A673 (cell line): ENCODE measurements around the gene NAV2. TPM values are rescaled to one million over a fixed set of nuclear protein-coding genes. Genes with fewer than 3 reads are reported as not detected.

Experiments used
- BruUV-seq: library from RNA; stranded (reverse); fragments of 400-500 nt; replicated peaks from 2 replicates; lab custom pipeline; 2021; lab: Mats Ljungman, UMichigan
- CTCF ChIA-PET: fragments of 300-600 bp; sonication (Branson Sonifier 250); formaldehyde crosslinking; loops from one replicate; lab custom pipeline; 2022; ENCODE audit warnings: antibody characterized with exemption; lab: Charles Lee
- POLR2A ChIA-PET: fragments of 300-600 bp; sonication (Branson Sonifier 250); formaldehyde crosslinking; loops from one replicate; lab custom pipeline; 2022; ENCODE audit warnings: antibody characterized with exemption; ENCODE audit not compliant: low non-redundant PET; lab: Charles Lee
- DNase-seq: peaks from one replicate; pipeline ENCODE4 v3.0.0-alpha.2; 2015; ENCODE audit warnings: low spot score
- H3K27ac ChIP-seq: fragments of 200-600 bp; sonication (generic); 2 replicates; pipeline ENCODE4 v1.5.1; 2016; ENCODE audit warnings: mixed run types, low read depth, mild to moderate bottlenecking, mixed read lengths, antibody characterized with exemption, low read length; ENCODE audit not compliant: poor library complexity, severe bottlenecking
- H3K27me3 ChIP-seq: fragments of 200-600 bp; sonication (generic); replicated peaks from 2 replicates; pipeline ENCODE4 v1.6.1; 2017; ENCODE audit warnings: mixed run types, low read depth, mild to moderate bottlenecking, mixed read lengths, antibody characterized with exemption, low read length; ENCODE audit not compliant: insufficient read depth, poor library complexity
- H3K36me3 ChIP-seq: fragments of 200-600 bp; sonication (generic); 2 replicates; pipeline ENCODE4 v1.6.1; 2016; ENCODE audit warnings: mixed run types, mild to moderate bottlenecking, mixed read lengths, antibody characterized with exemption, low read length; ENCODE audit not compliant: insufficient read depth, poor library complexity, severe bottlenecking
- H3K4me1 ChIP-seq: fragments of 200-600 bp; sonication (generic); 2 replicates; pipeline ENCODE4 v1.6.1; 2017; ENCODE audit warnings: mixed run types, mild to moderate bottlenecking, mixed read lengths, antibody characterized with exemption, low read length; ENCODE audit not compliant: insufficient read depth, poor library complexity, severe bottlenecking
- H3K4me3 ChIP-seq: fragments of 200-600 bp; sonication (generic); 2 replicates; pipeline ENCODE4 v1.5.1; 2016; ENCODE audit warnings: low read depth, mixed run types, mild to moderate bottlenecking, mixed read lengths, low read length; ENCODE audit not compliant: poor library complexity, severe bottlenecking
- H3K9me3 ChIP-seq: fragments of 200-600 bp; sonication (generic); 2 replicates; pipeline ENCODE4 v1.6.1; 2016; ENCODE audit warnings: mixed run types, low read depth, mild to moderate bottlenecking, mixed read lengths, antibody characterized with exemption, low read length; ENCODE audit not compliant: poor library complexity, severe bottlenecking
- CTCF ChIP-seq: fragments of 300-800, 200-600 bp; sonication (generic); conservative IDR thresholded peaks from 2 replicates; pipeline ENCODE4 v1.5.1; 2017; ENCODE audit warnings: low read depth, mild to moderate bottlenecking, antibody characterized with exemption, low read length, moderate library complexity, mixed read lengths
- EZH2 ChIP-seq: fragments of 200-600 bp; sonication (generic); IDR thresholded peaks from 2 replicates; pipeline ENCODE4 v1.6.1; 2017; ENCODE audit warnings: borderline replicate concordance, low read depth, mild to moderate bottlenecking, mixed read lengths, antibody characterized with exemption, low read length; ENCODE audit not compliant: poor library complexity, severe bottlenecking
- intact Hi-C: fragments of 100-400 bp; cut with micrococcal nuclease; formaldehyde crosslinking; loops from one replicate; pipeline ENCODE4 v1.10.0; 2022; ENCODE audit not compliant: unreplicated experiment
- total RNA-seq: library from RNA; stranded (reverse); gene quantifications from 2 replicates; pipeline ENCODE4 v1.2.3, GENCODE V29; 2021

NAV2 gene
- total RNA-seq, 1 experiment from 2014 or later = not detected

GRCh38 chr11:19711911-19712280 lies 741 bp upstream of the NAV2 start:
- intact Hi-C loops = no loop called here
- Histone ChIP-seq H3K27ac (no peak overlapping the region), H3K4me3 (peak overlapping the region; percentile 47), H3K9me3 (no peaks in the 10 kb centered on the region), H3K27me3 (peaks cover 37% of the 10 kb centered on the region), H3K36me3 (no peaks in the 10 kb centered on the region), H3K4me1 (no peaks in the 10 kb centered on the region)
- ChIA-PET CTCF (no interaction called here), POLR2A (no interaction called here)
- no peak for DNase-seq
- no TSS peak for BruUV-seq
- TF ChIP-seq CTCF = no peak
- no peak for TF ChIP-seq EZH2

GRCh38 chr11:19713196-19714021 lies 772 bp downstream of the NAV2 start:
- H3K27me3 ChIP-seq = peaks cover 37% of the 10 kb centered on the region
- H3K27ac ChIP-seq = no peak overlapping the region
- no peaks in the 10 kb centered on the region for H3K9me3 ChIP-seq
- no peaks in the 10 kb centered on the region for H3K36me3 ChIP-seq
- peak overlapping the region; percentile 28 for H3K4me3 ChIP-seq
- peak; percentile 95 for TF ChIP-seq EZH2
- TF ChIP-seq CTCF = no peak
- CTCF ChIA-PET = no interaction called here
- intact Hi-C loops = no loop called here
- no peaks in the 10 kb centered on the region for H3K4me1 ChIP-seq
- POLR2A ChIA-PET = no interaction called here
- no TSS peak for BruUV-seq
- no peak for DNase-seq

- Histone ChIP-seq H3K27me3 (peaks cover 37% of the 10 kb centered on the region), H3K36me3 (no peaks in the 10 kb centered on the region), H3K4me1 (no peaks in the 10 kb centered on the region), H3K9me3 (no peaks in the 10 kb centered on the region), H3K4me3 (no peak overlapping the region), H3K27ac (no peak overlapping the region)
- intact Hi-C loops = no loop called here
- TF ChIP-seq EZH2 (no peak), CTCF (no peak)
- no TSS peak for BruUV-seq
- CTCF ChIA-PET = no interaction called here
- DNase-seq = no peak
- POLR2A ChIA-PET = no interaction called here
Measured at GRCh38 chr11:19714022-19714386, 1.4 kb downstream of the NAV2 start.
